Esophagus (tissue), 2 donors: Measurements from ENCODE around the gene CDA. TPM values are rescaled to one million over a fixed set of nuclear protein-coding genes. Genes with fewer than 3 reads are reported as not detected.

Source experiments
- H3K27ac ChIP-seq, 2 donors: one replicate each; pipeline ENCODE4 v1.5.1; 2013; ENCODE audit warnings: low read depth in 2 of 2, mild to moderate bottlenecking in 2 of 2, inconsistent platforms in 1 of 2, low read length in 1 of 2, moderate library complexity in 1 of 2
- H3K27me3 ChIP-seq, 2 donors: one replicate each; pipeline ENCODE4 v1.6.1; 2013; ENCODE audit warnings: low read length in 2 of 2, control low read depth in 1 of 2, mild to moderate bottlenecking in 1 of 2; ENCODE audit not compliant: insufficient read depth in 2 of 2, control insufficient read depth in 1 of 2
- H3K36me3 ChIP-seq, 2 donors: one replicate each; pipeline ENCODE4 v1.6.1; 2013; ENCODE audit warnings: low read length in 1 of 2; ENCODE audit not compliant: control insufficient read depth in 2 of 2, insufficient read depth in 2 of 2
- H3K4me1 ChIP-seq, 2 donors: one replicate each; pipeline ENCODE4 v1.6.1; 2013; ENCODE audit warnings: low read length in 1 of 2; ENCODE audit not compliant: control insufficient read depth in 2 of 2, insufficient read depth in 2 of 2
- H3K4me3 ChIP-seq, 2 donors: one replicate each; pipeline ENCODE4 v1.5.1; 2013; ENCODE audit warnings: low read length in 2 of 2, mild to moderate bottlenecking in 2 of 2, low read depth in 1 of 2, moderate library complexity in 1 of 2
- H3K9me3 ChIP-seq, 2 donors: one replicate each; pipeline ENCODE4 v1.6.1; 2013; ENCODE audit warnings: mild to moderate bottlenecking in 2 of 2, low read depth in 1 of 2, low read length in 1 of 2, moderate library complexity in 1 of 2; ENCODE audit not compliant: control insufficient read depth in 2 of 2, insufficient read depth in 1 of 2
- WGBS, 2 donors: extraction: QIAGEN DNeasy Blood & Tissue Kit; methylation state at CpG; one replicate each; pipeline ENCODE4 v1.1.7; 2013; 5-methylcytosine and 5-hydroxymethylcytosine counted together
- polyA plus RNA-seq, 2 donors: library from polyadenylated mRNA; stranded (reverse); fragments of 200-250 nt; gene quantifications; one replicate each; pipeline ENCODE4 v1.2.3, GENCODE V29; 2013
- donor health status: healthy with polysubstance abuse.
- donor health status: Bipolar disorder and iron deficiency.

CDA gene
- polyA plus RNA-seq, 2 donors = 107 to 110 TPM

DNA sequence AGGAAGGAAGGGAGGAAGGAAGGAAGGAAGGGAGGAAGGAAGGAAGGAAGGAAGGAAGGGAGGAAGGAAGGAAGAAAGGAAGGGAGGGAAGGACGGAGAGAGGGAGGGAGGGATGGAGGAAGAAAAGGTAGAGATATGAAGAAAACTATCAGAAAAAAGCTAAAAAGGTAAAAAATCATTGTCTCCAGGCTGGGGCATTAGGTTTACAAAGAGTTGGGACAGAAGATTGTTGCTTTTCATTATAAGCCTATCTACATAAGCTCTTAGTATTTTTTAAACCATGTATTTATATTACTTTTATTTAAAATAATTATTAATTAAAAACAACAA, 37.2 kb downstream of the CDA start:
- WGBS, 2 donors = 42 to 44% methylated on average over 1 of the region's 1 CpG
- no peaks in the 10 kb centered on the region for H3K27me3 ChIP-seq
- H3K36me3 ChIP-seq = no peaks in the 10 kb centered on the region
- H3K9me3 ChIP-seq = no peaks in the 10 kb centered on the region
- no peak overlapping the region for H3K27ac ChIP-seq
- H3K4me1 ChIP-seq = no peaks in the 10 kb centered on the region
- no peak overlapping the region for H3K4me3 ChIP-seq

DNA sequence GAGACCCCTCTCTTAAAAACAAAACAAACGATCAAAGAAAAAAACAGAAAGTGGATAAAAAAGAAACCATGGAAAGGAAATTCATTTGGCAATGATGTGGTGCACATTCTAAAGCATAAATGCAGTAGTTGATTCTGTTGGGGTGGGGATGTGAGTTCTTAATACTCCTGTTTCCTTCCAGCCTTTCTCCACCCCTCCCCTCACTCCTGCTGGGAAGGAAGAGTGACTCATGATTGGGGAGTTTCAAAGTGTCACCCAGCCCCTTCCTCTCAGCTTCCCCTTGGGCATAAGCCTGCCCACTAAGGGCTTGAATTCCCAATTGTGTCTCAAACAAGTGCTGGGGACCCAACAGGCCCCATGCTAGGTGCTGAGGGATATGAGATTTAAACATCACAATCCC, 37.6 kb downstream of the CDA start:
- H3K27me3 ChIP-seq = no peaks in the 10 kb centered on the region
- 62 to 63% methylated on average over 1 of the region's 1 CpG for WGBS, 2 donors
- no peaks in the 10 kb centered on the region for H3K4me1 ChIP-seq
- H3K36me3 ChIP-seq = no peaks in the 10 kb centered on the region
- no peak overlapping the region for H3K4me3 ChIP-seq
- H3K27ac ChIP-seq = no peak overlapping the region
- no peaks in the 10 kb centered on the region for H3K9me3 ChIP-seq

- peaks cover 0 to 3% of the 10 kb centered on the region in 2 donors for H3K4me1 ChIP-seq
- no peaks in the 10 kb centered on the region for H3K36me3 ChIP-seq
- H3K9me3 ChIP-seq = no peaks in the 10 kb centered on the region
- H3K27me3 ChIP-seq = no peaks in the 10 kb centered on the region
- H3K4me3 ChIP-seq = no peak overlapping the region
- H3K27ac ChIP-seq = no peak overlapping the region
- 32 to 47% methylated on average over 4 of the region's 4 CpGs for WGBS, 2 donors
Measured at GRCh38 chr1:20630729-20631128, 41.8 kb downstream of the CDA start.

GRCh38 chr1:20632386-20632785, 43.5 kb downstream of the CDA start:
- no peak overlapping the region for H3K27ac ChIP-seq
- WGBS, 2 donors = 66 to 79% methylated on average over 3 of the region's 3 CpGs
- H3K4me3 ChIP-seq = no peak overlapping the region
- no peaks in the 10 kb centered on the region for H3K9me3 ChIP-seq
- H3K36me3 ChIP-seq = peaks cover 0 to 7% of the 10 kb centered on the region in 2 donors
- no peaks in the 10 kb centered on the region for H3K27me3 ChIP-seq
- peaks cover 2 to 3% of the 10 kb centered on the region in 2 donors for H3K4me1 ChIP-seq

DNA sequence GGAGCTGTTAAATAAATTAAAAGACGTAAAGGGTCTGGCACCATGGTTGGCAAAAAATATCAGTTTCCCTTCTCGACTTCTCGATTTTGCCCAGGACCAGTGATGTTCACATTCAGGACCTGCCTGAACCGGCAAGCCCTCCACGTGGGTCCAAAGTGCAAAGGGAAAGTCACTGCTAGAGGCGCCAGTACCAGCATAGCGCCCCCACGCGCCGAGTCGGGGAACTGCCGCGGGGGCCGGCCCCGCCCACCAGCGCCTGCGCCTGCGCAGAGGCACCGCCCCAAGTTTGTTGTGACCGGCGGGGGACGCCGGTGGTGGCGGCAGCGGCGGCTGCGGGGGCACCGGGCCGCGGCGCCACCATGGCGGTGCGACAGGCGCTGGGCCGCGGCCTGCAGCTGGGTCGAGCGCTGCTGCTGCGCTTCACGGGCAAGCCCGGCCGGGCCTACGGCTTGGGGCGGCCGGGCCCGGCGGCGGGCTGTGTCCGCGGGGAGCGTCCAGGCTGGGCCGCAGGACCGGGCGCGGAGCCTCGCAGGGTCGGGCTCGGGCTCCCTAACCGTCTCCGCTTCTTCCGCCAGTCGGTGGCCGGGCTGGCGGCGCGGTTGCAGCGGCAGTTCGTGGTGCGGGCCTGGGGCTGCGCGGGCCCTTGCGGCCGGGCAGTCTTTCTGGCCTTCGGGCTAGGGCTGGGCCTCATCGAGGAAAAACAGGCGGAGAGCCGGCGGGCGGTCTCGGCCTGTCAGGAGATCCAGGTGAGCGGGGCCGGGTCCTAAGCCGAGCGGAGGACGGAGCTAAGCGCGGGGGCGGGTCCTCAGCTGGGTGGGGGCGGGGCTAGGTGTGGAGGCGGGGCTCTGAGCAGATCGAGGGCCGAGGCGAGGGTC, 44.5 kb downstream of the CDA start, which contains the start of gene PINK1:
Gene PINK1 (plus strand): TSS at position 269 of the 875 bp plus-strand sequence. CDS start 91 bp downstream, at position 360.
- Histone ChIP-seq H3K27me3 (no peaks in the 10 kb centered on the region), H3K27ac (peak within 1 kb of the TSS; percentile 89 to 94), H3K36me3 (peaks cover 3 to 12% of the 10 kb centered on the region in 2 donors), H3K9me3 (no peaks in the 10 kb centered on the region), H3K4me3 (peak within 1 kb of the TSS; percentile 77 to 97), H3K4me1 (peaks cover 2 to 3% of the 10 kb centered on the region in 2 donors)
- WGBS, 2 donors = 1 to 2% methylated on average over 73 to 93 of the region's 93 CpGs

DNA sequence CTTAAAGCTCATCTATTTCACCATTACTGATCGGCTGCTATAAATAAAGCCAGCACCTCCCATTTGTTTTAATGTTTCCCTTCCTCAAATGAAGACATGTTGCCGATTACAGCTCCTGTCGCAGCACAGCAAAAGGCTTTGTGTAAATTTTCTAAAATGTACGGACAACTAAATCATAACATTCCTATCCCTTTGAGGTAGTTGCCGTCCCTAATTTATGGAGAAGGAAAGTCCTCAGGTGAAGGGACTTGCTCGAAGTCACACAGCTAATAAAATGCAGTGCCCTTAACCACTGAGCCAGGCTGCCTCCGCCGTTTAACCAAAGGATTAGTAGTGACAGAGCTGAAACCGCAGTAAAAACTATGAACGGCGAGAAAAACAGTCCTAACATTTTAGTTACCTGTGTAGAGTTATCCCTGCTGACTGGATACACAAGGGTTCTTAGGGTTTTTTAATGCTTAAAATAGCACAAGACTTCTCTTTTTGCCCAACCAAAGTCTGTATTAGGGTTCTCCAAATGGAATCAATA, 45.2 kb downstream of the CDA start:
- Histone ChIP-seq H3K36me3 (peaks cover 3 to 12% of the 10 kb centered on the region in 2 donors), H3K4me1 (peaks cover 2 to 3% of the 10 kb centered on the region in 2 donors), H3K27ac (peak overlapping the region; percentile 69 to 94), H3K27me3 (no peaks in the 10 kb centered on the region), H3K9me3 (no peaks in the 10 kb centered on the region), H3K4me3 (peak overlapping the region; percentile 39 to 77)
- 1% methylated on average over 11 of the region's 11 CpGs for WGBS, 2 donors

DNA sequence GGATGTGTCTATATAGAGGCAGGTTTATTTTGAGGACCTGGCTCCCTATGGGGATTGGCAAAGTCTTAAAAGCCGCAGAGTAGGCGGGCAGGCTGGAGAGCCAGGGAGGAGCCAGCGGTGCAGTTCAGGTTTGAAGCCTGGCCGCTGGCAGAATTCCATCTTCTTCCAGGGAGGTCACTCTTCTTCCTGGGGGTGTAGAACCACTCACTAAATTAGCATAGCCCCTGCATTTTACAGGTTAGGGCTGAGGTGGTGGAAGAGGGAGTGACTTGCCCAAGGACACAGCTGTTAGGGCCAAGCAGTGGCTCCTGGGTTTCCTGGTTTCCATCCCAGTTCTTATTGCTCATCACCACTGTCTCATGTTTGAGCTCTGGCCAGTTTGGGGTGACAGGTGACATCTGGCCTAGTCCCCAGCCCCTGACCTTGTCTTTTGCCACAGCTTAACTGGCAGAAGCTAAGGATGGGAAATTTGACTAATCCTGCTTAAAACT, 45.7 kb downstream of the CDA start:
- peaks cover 3 to 15% of the 10 kb centered on the region in 2 donors for H3K36me3 ChIP-seq
- H3K9me3 ChIP-seq = no peaks in the 10 kb centered on the region
- peak overlapping the region; percentile 44 to 94 for H3K27ac ChIP-seq
- H3K4me3 ChIP-seq = peak overlapping the region in 1 of 2 donors; percentile 77
- 5 to 8% methylated on average over 4 of the region's 4 CpGs for WGBS, 2 donors
- peaks cover 2 to 3% of the 10 kb centered on the region in 2 donors for H3K4me1 ChIP-seq
- H3K27me3 ChIP-seq = no peaks in the 10 kb centered on the region

- H3K9me3 ChIP-seq = no peaks in the 10 kb centered on the region
- H3K4me3 ChIP-seq = no peak overlapping the region
- H3K36me3 ChIP-seq = peaks cover 3 to 22% of the 10 kb centered on the region in 2 donors
- 87 to 88% methylated on average over 8 of the region's 8 CpGs for WGBS, 2 donors
- H3K27me3 ChIP-seq = no peaks in the 10 kb centered on the region
- H3K4me1 ChIP-seq = peaks cover 2 to 3% of the 10 kb centered on the region in 2 donors
- no peak overlapping the region for H3K27ac ChIP-seq
Measured at GRCh38 chr1:20636785-20637347, 48.0 kb downstream of the CDA start.

GRCh38 chr1:20640183-20640597, 51.3 kb downstream of the CDA start:
- H3K4me3 ChIP-seq = no peak overlapping the region
- peaks cover 0 to 2% of the 10 kb centered on the region in 2 donors for H3K4me1 ChIP-seq
- peaks cover 3 to 32% of the 10 kb centered on the region in 2 donors for H3K36me3 ChIP-seq
- WGBS, 2 donors = 26 to 28% methylated on average over 6 of the region's 6 CpGs
- no peak overlapping the region for H3K27ac ChIP-seq
- no peaks in the 10 kb centered on the region for H3K27me3 ChIP-seq
- no peaks in the 10 kb centered on the region for H3K9me3 ChIP-seq
